Immature natural killer cell (primary cell): ENCODE data around the gene KDM5D. TPM values are rescaled to one million over a fixed set of nuclear protein-coding genes. Genes with fewer than 3 reads are reported as not detected.

Experiments used
- DNase-seq, 3 donors: peaks; one replicate each; pipeline ENCODE4 v3.0.0; 2022; ENCODE audit warnings: mixed read lengths in 1 of 3
- H3K27ac Mint-ChIP-seq, 6 donors: one replicate each; pipeline ENCODE4 v1.8.0; 2020; ENCODE audit warnings: mixed read lengths in 6 of 6, mild to moderate bottlenecking in 5 of 6, inconsistent platforms in 4 of 6, moderate library complexity in 3 of 6
- H3K27me3 Mint-ChIP-seq, 3 donors: one replicate each; pipeline ENCODE4 v1.8.0; 2020 to 2021; ENCODE audit warnings: low read depth in 3 of 3, mild to moderate bottlenecking in 3 of 3, mixed read lengths in 3 of 3, moderate library complexity in 3 of 3, inconsistent platforms in 1 of 3
- H3K36me3 Mint-ChIP-seq, 3 donors: one replicate each; pipeline ENCODE4 v1.8.0; 2020; ENCODE audit warnings: mixed read lengths in 3 of 3, inconsistent platforms in 2 of 3, mild to moderate bottlenecking in 2 of 3
- H3K4me1 Mint-ChIP-seq, 2 donors: one replicate each; pipeline ENCODE4 v1.8.0; 2020; ENCODE audit warnings: inconsistent platforms in 2 of 2, mild to moderate bottlenecking in 2 of 2, mixed read lengths in 2 of 2, moderate library complexity in 1 of 2
- H3K4me3 Mint-ChIP-seq, 5 donors: one replicate each; pipeline ENCODE4 v1.8.0; 2020; ENCODE audit warnings: mild to moderate bottlenecking in 5 of 5, mixed read lengths in 5 of 5, inconsistent platforms in 3 of 5, moderate library complexity in 3 of 5
- H3K9me3 Mint-ChIP-seq, 6 donors: one replicate each; pipeline ENCODE4 v1.8.0; 2020; ENCODE audit warnings: mild to moderate bottlenecking in 6 of 6, mixed read lengths in 6 of 6, inconsistent platforms in 4 of 6, moderate library complexity in 3 of 6
- polyA plus RNA-seq, 3 donors: library from polyadenylated mRNA; unstranded; fragments of 300-500 nt; fragmentation: Illumina TruSeq; gene quantifications; one replicate each; pipeline ENCODE4 v1.2.3, GENCODE V29; 2021

Gene KDM5D
- polyA plus RNA-seq, result not detected

GRCh38 chrY:19744381-19745378 is at the start of gene KDM5D:
Gene KDM5D (minus strand): TSS chrY:19744726. CDS start chrY:19744534, 192 bp downstream.
- H3K4me3 Mint-ChIP-seq, result peak within 1 kb of the TSS in 1 of 5 donors; percentile 98
- H3K27me3 Mint-ChIP-seq, result peaks cover 0 to 7% (median 0%) of the 10 kb centered on the region in 3 donors
- H3K36me3 Mint-ChIP-seq, result peaks cover 0 to 3% (median 0%) of the 10 kb centered on the region in 3 donors
- H3K9me3 Mint-ChIP-seq, result no peaks in the 10 kb centered on the region
- peak within 1 kb of the TSS in 1 of 6 donors; percentile 91 for H3K27ac Mint-ChIP-seq
- H3K4me1 Mint-ChIP-seq, result no peaks in the 10 kb centered on the region
- no peak for DNase-seq

GRCh38 chrY:19768375-19768774 is 23.8 kb upstream of the KDM5D start:
- no peak overlapping the region for H3K4me3 Mint-ChIP-seq
- DNase-seq, result no peak
- no peaks in the 10 kb centered on the region for H3K4me1 Mint-ChIP-seq
- no peak overlapping the region for H3K27ac Mint-ChIP-seq
- no peaks in the 10 kb centered on the region for H3K9me3 Mint-ChIP-seq
- H3K27me3 Mint-ChIP-seq, result no peaks in the 10 kb centered on the region
- no peaks in the 10 kb centered on the region for H3K36me3 Mint-ChIP-seq

- H3K4me3 Mint-ChIP-seq, result peak overlapping the region in 1 of 5 donors; percentile 98
Observed at GRCh38 chrY:19743331-19743730, 1.2 kb downstream of the KDM5D start.

GRCh38 chrY:19742153-19742552 is 2.4 kb downstream of the KDM5D start:
- Mint-ChIP-seq H3K4me3 (no peak overlapping the region), H3K36me3 (peaks cover 0 to 3% (median 0%) of the 10 kb centered on the region in 3 donors), H3K27me3 (peaks cover 0 to 6% (median 0%) of the 10 kb centered on the region in 3 donors), H3K4me1 (no peaks in the 10 kb centered on the region), H3K27ac (no peak overlapping the region), H3K9me3 (no peaks in the 10 kb centered on the region)
- no peak for DNase-seq

More at GRCh38 chrY:19743331-19743730, 1.2 kb downstream of the KDM5D start:
- DNase-seq, result no peak
- no peak overlapping the region for H3K27ac Mint-ChIP-seq
- H3K4me1 Mint-ChIP-seq, result no peaks in the 10 kb centered on the region
- H3K36me3 Mint-ChIP-seq, result peaks cover 0 to 3% (median 0%) of the 10 kb centered on the region in 3 donors
- H3K9me3 Mint-ChIP-seq, result no peaks in the 10 kb centered on the region
- peaks cover 0 to 6% (median 0%) of the 10 kb centered on the region in 3 donors for H3K27me3 Mint-ChIP-seq

GRCh38 chrY:19734425-19734824 is 10.1 kb downstream of the KDM5D start:
- Mint-ChIP-seq H3K9me3 (no peaks in the 10 kb centered on the region), H3K36me3 (peaks cover 0 to 15% (median 0%) of the 10 kb centered on the region in 3 donors), H3K4me3 (no peak overlapping the region), H3K27ac (no peak overlapping the region), H3K4me1 (no peaks in the 10 kb centered on the region), H3K27me3 (peaks cover 0 to 1% (median 0%) of the 10 kb centered on the region in 3 donors)
- no peak for DNase-seq

- H3K36me3 Mint-ChIP-seq, result peaks cover 0 to 52% (median 0%) of the 10 kb centered on the region in 3 donors
- no peaks in the 10 kb centered on the region for H3K27me3 Mint-ChIP-seq
- H3K9me3 Mint-ChIP-seq, result no peaks in the 10 kb centered on the region
- H3K4me1 Mint-ChIP-seq, result no peaks in the 10 kb centered on the region
- no peak overlapping the region for H3K27ac Mint-ChIP-seq
- no peak for DNase-seq
- H3K4me3 Mint-ChIP-seq, result no peak overlapping the region
Observed at GRCh38 chrY:19717950-19718349, 26.6 kb downstream of the KDM5D start.

GRCh38 chrY:19717146-19717545 is 27.4 kb downstream of the KDM5D start:
- Mint-ChIP-seq H3K27ac (no peak overlapping the region), H3K27me3 (no peaks in the 10 kb centered on the region), H3K36me3 (peaks cover 0 to 45% (median 0%) of the 10 kb centered on the region in 3 donors), H3K9me3 (no peaks in the 10 kb centered on the region), H3K4me1 (no peaks in the 10 kb centered on the region), H3K4me3 (no peak overlapping the region)
- no peak for DNase-seq

GRCh38 chrY:19715226-19715625 is 29.3 kb downstream of the KDM5D start:
- Mint-ChIP-seq H3K27ac (no peak overlapping the region), H3K4me3 (no peak overlapping the region), H3K27me3 (no peaks in the 10 kb centered on the region), H3K4me1 (no peaks in the 10 kb centered on the region), H3K9me3 (no peaks in the 10 kb centered on the region), H3K36me3 (peaks cover 0 to 31% (median 0%) of the 10 kb centered on the region in 3 donors)
- DNase-seq, result no peak

GRCh38 chrY:19713430-19713829 is 31.1 kb downstream of the KDM5D start:
- no peak for DNase-seq
- Mint-ChIP-seq H3K27me3 (no peaks in the 10 kb centered on the region), H3K4me3 (no peak overlapping the region), H3K9me3 (no peaks in the 10 kb centered on the region), H3K36me3 (peaks cover 0 to 33% (median 0%) of the 10 kb centered on the region in 3 donors), H3K4me1 (no peaks in the 10 kb centered on the region), H3K27ac (no peak overlapping the region)

GRCh38 chrY:19706273-19706672 is 38.3 kb downstream of the KDM5D start:
- no peaks in the 10 kb centered on the region for H3K27me3 Mint-ChIP-seq
- DNase-seq, result no peak
- H3K4me3 Mint-ChIP-seq, result no peak overlapping the region
- H3K36me3 Mint-ChIP-seq, result peaks cover 0 to 20% (median 0%) of the 10 kb centered on the region in 3 donors
- H3K27ac Mint-ChIP-seq, result no peak overlapping the region
- no peaks in the 10 kb centered on the region for H3K4me1 Mint-ChIP-seq
- no peaks in the 10 kb centered on the region for H3K9me3 Mint-ChIP-seq

GRCh38 chrY:19698495-19698894 is 46.0 kb downstream of the KDM5D start:
- H3K36me3 Mint-ChIP-seq, result peaks cover 0 to 77% (median 0%) of the 10 kb centered on the region in 3 donors
- no peaks in the 10 kb centered on the region for H3K27me3 Mint-ChIP-seq
- DNase-seq, result no peak
- H3K4me3 Mint-ChIP-seq, result no peak overlapping the region
- peaks cover 0 to 10% (median 0%) of the 10 kb centered on the region in 6 donors for H3K9me3 Mint-ChIP-seq
- no peak overlapping the region for H3K27ac Mint-ChIP-seq
- H3K4me1 Mint-ChIP-seq, result no peaks in the 10 kb centered on the region

- Mint-ChIP-seq H3K27ac (no peak overlapping the region), H3K4me1 (no peaks in the 10 kb centered on the region), H3K9me3 (peaks cover 0 to 21% (median 0%) of the 10 kb centered on the region in 6 donors), H3K36me3 (no peaks in the 10 kb centered on the region), H3K27me3 (no peaks in the 10 kb centered on the region), H3K4me3 (no peak overlapping the region)
- no peak for DNase-seq
Observed at GRCh38 chrY:19680821-19681220, 63.7 kb downstream of the KDM5D start.
